Activated CD8-positive, alpha-beta memory T cell treated with anti-CD3 and anti-CD28 coated beads, Interleukin-2, amount 50 U/mL, for 24 hours (primary cell): Measurements from ENCODE around the gene CHRNE.
"Not testable (repeated sequence)": the region's sequence is repeated elsewhere in the genome, so short reads cannot be mapped to it uniquely, and the experiment has no call there.

Source experiments
- DNase-seq: peaks from one replicate; pipeline ENCODE4 v3.0.0-alpha.2; 2020; ENCODE audit errors: extremely low read depth

The CHRNE gene

DNA sequence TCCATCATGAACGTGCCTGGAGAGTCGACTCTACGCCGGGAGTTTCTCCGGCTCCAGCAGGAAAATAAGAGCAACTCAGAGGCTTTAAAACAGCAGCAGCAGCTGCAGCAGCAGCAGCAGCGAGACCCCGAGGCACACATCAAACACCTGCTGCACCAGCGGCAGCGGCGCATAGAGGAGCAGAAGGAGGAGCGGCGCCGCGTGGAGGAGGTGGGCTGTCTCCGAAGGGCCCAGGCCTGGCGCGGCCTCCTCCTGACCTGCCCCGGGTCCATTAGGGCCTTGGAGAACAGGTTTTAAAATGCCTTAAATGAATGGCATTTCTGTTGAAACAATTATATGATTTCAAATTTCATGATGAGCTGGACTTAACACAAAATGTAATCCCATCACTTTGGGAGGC, 15.3 kb downstream of the CHRNE start:
- DNase-seq: no peak

DNA sequence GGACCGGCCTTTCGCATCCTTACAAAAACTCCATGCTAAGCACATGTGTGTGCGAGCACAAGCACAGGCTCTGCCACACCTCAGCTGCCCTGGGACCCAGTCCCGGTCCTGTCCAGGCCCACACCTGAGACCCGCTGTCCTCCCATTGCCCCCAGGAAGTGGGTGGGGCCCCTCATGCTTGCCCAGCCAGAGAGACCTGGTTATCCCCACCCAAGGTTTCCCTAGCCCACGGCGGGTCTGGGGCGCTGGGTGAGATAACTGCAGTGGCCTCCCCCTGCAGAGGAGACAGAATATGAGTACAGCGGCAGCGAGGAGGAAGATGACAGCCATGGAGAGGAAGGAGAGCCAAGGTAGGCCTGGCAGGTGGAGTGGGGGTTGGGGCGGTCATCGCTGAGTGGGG, 16.1 kb downstream of the CHRNE start:
- no peak for DNase-seq

DNA sequence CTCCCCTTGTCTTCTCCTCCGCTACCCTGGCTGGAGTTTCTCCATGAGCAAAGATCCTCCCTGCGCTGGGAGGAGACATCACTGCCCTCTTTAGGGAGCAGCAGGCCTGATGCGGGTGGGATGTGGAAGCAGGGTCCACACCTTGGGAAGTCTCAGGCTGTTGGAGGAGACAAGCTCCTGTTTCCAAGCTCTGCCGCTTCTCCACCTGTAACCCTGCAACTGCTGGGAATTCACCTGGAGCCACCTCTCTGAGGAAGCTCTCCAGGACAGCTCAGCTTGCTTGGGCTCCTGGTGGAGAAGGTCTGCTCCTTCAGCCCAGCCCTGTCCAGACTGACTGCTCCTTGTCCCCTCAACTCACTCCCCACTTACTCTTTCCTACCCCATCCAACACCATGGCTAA, 18.4 kb downstream of the CHRNE start:
- no peak for DNase-seq

DNA sequence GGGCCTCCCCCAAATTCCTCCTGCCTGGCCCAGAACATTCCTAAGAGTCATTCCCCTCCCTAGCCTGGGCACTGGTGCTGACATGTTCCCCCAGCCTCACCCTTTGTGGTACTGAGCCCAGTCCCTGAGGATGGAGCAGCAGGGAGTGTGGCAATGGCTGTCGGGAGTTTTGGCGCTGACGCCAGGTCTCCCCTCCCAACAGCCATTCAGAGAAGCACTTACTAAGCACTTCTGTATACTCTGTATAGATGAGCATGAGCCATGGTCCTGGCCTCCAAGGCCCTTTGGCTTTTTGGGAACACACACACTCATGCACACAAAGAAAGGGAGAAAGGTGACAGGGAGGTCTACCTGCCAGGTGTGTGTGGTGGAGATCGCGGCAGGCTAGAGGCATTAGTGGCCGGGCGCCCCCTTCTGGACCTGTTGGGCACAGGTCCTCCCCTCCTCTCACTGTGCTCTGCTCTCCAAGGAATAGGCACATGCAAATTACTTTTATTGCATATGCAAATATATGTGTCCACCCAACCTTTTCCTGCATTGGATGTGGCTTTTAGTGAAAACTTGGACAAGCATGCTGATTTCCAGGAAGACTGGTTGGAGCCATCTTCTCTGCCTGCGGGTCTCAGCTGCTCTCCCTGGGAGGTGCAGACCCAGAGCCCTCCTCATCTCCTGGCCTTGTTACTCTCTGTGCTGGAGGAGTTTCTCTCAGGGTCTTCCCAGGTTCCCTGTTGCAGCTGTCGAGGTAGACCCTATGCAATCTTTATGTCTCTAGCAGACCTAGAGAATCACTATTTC, 20.9 kb downstream of the CHRNE start:
- no peak for DNase-seq

DNA sequence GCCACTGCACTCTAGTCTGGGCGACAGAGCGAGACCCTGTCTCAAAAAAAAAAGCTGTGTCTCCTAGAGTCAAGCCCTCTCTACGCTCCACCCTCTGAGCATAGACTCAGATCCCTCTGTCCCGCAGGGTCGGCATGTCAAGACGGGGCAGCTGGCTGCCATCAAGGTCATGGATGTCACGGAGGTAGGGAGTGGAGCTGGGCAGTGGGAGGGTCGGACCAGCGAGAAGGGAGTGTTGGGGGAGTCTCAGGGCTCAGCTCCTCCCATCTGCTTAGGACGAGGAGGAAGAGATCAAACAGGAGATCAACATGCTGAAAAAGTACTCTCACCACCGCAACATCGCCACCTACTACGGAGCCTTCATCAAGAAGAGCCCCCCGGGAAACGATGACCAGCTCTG, 22.0 kb downstream of the CHRNE start:
- no peak for DNase-seq

DNA sequence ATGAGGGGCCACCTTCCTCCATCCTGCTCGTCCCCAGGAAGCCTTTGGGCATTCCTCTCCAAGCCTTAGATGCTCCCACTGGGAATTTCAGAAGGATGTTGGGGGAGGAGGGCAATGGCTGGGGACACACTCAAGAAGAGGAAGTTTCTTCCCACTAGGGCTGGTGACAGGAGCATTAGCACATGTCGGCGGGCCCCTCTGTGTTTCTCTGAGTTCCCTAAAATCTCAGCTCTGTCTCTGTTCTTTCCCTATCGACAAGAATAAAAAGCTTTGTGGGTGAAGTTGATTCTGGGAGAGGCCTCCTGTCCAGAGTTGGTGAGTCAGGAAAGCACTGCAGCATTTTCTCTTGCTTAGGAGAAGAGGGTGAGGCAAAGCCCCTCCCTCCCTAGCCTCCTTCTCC, 23.3 kb downstream of the CHRNE start:
- DNase-seq: no peak

DNA sequence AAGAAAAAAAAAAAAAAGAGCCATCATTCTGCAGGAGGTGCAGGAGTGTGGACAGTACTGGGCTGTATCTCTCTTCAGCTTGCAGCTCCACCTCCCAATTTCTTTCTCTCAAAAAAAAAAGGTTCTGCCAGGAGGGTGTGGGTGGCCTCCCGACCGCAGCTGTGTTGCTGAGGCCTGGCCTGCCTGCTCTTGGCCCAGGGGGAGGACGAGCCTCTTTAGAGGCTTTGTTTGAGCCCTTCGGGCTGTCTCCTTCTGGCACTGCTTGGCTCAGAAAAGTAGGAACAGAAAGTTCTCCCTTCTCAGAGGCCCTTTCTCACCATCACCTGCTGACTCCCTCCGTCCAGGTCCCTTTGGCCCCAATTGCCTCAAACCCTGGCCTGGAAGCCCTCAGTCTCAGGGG, 25.8 kb downstream of the CHRNE start:
- no peak for DNase-seq

DNA sequence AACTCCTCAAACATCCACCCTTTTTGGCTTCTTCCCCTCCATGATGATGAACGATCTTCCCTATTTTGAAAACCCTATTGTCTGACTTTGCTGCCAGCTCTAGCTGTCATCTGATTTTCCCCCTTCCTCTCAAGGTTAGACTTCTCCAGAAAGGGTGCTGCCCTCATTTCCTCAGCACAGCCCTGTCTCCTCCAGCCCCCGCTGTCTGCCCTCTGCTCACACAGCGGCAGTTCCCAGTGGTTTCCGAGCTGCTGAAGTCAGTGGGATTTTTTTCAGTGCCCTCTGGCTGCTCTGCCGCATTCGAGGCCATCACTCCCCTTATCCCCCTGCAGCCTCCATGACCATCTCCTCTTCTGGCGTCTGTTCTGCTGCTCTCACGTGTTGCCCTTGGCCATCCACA, 30.1 kb downstream of the CHRNE start:
- no peak for DNase-seq

DNA sequence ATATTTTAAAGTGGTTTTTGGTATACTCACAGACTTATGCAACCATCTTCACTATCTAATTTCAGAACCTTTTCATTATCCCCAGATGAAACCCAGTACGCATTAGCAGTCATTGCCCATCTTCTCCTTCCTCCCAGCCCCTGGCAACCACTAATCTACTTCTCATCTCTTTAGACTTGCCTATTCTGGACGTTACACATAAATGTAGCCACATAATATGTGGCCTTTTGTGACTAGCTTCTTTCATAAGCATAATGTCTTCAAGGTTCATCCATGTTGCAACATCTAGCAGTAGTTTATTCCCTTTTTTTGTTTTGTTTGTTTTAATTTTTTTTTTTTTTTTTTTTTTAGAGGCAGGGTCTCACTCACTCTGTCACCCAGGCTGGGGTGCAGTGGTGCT, 32.0 kb downstream of the CHRNE start:
- DNase-seq: no peak

DNA sequence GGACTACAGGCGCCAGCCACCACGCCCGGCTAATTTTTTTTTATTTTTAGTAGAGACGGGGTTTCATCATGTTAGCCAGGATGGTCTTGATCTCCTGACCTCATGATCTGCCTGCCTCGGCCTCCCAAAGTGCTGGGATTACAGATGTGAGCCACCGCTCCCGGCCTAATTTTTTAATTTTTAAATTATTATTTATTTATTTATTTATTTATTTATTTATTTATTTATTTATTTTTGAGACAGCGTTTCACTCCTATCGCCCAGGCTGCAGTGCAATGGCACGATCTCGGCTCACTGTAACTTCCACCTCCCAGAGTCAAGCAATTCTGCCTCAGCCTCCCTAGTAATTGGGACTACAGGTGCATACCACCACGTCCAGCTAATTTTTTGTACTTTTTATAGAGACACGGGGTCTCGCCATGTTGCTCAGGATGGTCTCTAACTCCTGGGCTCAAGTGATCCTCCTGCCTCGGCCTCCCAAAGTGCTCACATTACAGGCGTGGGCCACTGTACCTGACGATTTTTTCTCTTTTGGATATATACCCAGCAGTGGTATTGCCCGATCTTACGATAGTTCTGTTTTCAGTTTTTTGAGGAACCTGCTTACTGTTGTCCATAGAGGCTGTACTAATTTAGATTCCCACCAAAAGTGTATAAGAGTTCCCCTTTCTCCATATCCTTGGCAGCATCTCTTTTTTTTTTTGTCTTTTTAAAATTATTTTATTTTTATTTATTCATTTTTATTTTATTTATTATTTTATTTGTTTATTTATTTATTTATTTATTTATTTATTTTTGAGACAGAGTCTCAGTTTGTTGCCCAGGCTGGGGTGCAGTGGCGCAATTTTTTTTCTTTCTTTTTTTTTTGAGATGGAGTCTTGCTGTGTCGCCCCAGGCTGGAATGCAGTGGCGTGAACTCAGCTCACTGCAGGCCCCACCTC, 33.6 kb downstream of the CHRNE start:
- not testable (repeated sequence) for DNase-seq

DNA sequence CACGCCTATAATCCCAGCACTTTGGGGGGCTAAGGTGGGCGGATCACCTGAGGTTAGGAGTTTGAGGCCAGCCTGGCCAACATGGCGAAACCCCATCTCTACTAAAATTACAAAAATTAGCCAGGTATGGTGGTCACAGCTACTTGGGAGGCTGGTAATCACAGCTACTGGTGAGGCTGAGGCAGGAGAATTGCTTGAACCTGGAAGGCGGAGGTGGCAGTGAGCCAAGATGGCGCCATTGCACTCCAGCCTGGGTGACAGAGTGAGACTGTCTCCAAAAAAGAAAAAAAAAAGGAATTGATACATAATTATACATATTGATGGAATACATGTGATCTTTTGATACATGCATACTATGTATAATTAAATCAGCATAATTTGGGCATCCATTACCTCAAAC, 35.4 kb downstream of the CHRNE start:
- DNase-seq: not testable (repeated sequence)

DNA sequence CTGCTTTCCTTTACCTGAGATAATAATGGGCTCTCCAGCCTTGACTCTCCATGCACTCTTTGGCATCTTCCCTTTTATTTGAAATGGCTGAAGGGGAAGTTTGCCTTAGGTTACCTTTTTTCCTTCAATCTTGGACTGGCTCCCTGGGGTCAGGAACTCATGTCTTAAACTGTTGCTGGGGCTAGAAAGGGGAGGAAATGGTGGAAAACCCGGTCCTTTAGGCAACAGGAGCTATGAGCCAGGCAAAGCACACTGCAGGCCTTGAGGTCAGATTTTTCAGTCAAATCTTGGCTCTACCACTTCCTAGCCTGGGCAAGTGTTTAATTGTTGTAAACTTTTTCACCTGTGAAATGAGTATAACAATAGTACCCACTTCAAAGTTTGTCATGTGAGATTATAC, 39.6 kb downstream of the CHRNE start:
- DNase-seq: no peak

DNA sequence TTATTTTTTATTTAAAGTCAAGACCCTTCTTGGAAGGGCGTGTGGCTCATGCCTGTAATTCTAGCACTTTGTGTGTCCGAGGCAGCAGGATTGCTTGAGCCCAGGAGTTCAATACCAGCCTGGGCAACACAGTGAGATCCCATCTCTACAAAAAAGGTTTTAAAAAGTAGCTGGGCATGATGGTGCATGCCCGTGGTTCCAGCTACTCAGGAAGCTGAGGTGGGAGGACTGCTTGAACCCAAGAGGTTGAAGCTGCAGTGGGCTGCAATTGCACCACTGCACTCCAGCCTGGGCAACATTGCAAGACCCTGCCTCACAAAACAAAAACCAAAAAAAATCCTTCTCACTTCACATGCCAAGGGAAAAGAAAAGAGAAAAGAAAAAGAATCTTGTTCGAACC, 40.2 kb downstream of the CHRNE start:
- DNase-seq: no peak

DNA sequence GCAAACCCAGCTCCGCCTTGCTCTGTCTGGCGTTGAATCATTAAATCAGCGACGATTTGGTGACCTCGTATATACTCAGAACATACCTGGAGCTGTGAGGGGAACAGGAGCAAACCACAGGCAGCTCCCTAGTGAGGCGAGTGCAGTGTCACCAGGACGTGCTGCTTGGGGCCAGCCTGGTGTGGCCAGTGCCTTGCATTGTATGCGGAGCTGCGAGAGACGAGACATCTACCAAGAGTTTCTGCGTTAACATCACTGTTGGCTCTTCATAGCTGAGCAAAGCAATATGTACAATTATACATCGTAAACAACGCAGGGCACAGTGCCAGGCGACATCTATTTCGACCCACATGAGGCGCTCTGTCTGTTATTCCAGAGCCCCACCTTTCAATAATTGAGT, 41.8 kb downstream of the CHRNE start:
- DNase-seq: no peak

DNA sequence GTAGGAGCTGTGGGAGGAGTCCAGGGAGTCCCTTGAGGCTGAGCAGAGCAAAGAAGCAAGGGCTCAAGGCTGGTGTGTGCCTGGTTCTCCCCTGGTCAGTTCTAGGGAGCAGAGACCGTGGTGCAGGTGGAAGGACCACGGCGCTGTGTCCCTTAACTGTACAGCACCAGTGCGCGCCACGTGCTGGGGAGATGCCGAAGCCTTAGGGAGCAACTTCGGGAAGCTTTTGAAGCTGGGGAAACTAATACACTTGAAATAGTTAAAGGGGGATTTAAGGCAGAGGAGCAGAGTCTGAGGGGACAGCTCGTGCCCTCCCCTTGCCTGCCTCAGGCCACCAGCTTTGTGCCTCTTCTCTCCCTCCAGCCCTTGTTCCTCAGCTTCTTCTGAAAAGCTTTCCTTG, 42.2 kb downstream of the CHRNE start:
- DNase-seq: no peak

DNA sequence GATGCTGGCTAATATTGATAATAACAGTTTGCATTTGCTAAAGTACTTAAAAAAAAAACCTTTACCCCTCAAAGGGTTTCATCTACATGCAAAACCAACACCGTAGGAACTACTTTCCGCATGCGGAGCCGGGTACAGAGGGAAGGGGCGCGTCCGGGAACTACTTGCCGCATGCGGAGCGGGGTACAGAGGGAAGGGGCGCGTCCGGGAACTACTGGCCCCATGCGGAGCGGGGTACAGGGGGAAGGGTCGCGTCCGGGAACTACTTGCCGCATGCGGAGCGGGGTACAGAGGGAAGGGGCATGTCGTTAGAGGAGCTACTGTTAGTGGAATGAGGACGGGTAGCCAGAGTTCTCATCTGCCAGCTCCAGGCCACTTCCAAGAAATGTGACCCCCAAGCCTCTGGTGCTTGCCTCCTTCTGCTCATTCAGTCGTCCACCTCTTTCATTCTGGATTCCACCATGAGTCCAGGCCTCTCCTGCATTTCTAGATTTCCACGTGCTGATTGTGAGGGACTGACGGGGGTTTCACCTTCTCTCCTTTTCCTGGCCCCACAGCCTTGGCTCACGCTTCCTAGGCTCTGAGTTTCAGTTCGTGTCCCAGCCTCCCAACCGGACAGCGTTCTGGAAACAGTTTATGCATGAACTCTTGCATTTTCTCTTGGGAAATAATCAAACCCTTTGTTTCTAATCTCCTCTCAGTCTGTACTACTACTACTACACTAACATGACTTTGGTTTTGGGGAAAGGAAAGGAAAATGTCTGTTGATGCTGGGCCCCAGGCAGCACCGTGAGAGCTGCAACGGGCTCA, 42.9 kb downstream of the CHRNE start:
- no peak for DNase-seq

DNA sequence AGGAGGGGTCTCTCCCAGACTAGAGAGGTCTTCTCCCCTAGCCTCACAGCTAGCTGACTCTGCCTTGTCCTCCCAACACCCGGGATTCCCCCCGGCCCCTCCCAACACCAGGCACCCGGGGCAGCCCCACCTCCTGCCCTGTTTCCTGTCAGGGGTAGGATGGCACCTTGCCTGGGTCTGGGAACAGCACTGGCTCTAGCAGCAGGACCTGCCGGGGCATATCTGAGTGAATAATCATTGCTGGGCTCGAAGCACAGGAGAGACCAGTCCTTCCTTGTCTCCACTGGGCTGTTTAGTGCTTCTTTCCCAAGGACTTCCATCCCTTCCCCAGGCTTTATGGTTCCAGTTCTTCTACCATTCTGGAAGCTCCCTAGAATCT, 44.0 kb downstream of the CHRNE start:
- DNase-seq: no peak

DNA sequence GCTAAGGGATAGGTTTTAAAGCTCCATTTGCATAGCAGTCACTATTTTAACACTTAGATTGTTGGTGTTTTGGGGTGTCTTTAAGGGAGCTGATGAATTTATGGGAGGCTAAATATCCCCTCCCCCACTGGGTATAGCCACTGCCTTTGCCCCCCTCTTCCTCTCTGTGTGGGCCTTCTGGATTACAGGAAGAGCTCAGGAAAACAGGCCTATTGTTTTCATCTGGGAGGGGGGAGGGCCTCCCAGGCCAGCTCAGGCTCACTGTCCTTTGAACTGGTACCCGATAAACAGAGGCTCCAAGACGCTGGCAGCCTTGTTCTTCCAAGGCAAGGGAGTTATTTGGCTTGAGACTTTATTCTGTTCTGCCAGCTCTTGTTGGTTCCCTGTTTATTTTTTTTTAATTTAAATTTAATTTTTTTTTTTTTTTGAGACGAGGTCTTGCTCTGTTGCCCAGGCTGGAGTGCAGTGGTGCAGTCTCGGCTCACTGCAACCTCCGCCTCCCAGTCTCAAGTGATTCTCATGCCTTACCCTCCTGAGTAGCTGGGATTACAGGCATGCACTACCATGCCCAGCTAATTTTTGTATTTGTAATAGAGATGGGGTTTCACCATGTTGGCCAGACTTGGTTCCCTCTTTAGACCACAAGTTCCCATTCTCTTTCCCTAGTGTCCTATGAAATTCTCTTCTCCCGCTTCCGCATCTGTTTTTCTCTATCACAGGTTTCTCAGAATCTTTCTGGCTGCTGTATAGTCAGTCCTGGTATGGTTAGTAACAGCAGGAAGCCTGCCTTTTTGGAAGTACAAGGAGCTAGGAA, 44.6 kb downstream of the CHRNE start:
- no peak for DNase-seq

DNA sequence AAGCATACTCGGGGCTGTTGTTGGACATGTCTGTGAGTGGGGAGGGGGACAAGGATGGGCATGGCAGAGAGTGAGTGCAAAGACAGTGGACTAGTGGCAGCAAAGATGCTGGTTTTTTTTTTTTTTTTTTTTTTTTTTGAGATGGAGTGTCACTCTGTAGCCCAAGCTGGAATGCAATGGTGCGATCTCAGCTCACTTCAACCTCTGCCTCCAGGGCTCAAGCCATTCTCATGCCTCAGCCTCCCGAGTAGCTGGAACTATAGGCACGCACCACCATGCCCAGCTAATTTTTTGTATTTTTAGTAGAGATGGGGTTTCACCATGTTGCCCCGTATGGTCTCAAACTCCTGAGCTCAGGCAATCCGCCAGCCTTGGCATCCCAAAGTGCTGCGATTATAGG, 45.6 kb downstream of the CHRNE start:
- not testable (repeated sequence) for DNase-seq

DNA sequence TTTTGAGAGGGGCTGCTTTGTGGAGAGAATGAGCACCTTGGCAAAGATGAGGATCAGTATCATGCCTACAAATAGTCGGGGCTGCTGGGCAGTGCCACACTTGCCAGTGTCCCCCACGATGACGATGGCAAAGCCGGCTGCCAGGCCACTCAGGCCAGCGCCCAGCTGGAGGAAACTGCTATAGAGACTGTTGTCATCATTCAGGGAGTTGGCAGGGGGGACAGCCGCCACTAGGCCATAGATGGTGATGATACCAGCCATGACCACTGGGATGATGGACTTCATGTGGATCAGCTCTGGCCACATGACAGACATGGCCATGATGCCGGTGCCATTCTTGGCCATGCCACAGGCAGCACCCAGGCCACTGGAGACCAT, 46.0 kb downstream of the CHRNE start:
- DNase-seq: no peak

DNA sequence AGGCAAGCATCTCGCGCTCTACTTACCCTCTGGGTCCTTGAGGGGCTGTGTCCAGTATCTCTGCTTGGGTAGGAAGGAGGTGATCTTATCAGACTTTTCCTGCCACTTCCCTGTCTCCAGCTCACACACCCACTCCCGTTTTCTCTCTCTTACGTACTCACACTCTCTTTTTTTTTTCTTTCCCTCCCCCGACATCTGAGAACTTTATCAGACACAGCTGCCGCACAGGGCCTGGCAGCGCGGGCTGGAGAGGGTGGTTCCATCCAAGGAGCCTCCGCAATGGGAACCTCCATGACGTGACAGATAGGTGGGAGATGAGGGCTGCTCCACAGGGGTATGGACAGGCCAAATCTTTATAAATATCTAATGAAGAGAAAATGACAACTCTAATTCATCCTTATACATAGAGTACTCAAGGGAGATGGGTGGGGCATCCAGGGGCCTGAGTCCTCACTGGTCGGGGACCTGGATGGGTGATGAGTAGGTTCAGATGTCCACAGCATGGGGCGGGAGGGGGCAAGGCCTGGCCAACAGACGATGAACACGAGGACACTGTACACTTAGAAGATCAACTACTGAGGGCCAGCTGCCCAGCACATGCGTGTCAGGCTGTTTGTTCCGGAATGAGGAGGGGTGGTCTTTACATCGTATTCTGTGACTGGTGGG, 46.5 kb downstream of the CHRNE start:
- no peak for DNase-seq
